Measurements from ENCODE around the gene EDARADD. TPM values are rescaled to one million over a fixed set of nuclear protein-coding genes. Genes with fewer than 3 reads are reported as not detected.

Gene EDARADD
- total RNA-seq, 1 donor from 2014 or later: 1.4 TPM

GRCh38 chr1:236398538-236398937, 4.5 kb downstream of the EDARADD start:
- no peak overlapping the region for H3K27ac Mint-ChIP-seq
- peaks cover 35% of the 10 kb centered on the region for H3K4me1 Mint-ChIP-seq
- H3K27ac ChIP-seq: no peak overlapping the region
- no peaks in the 10 kb centered on the region for H3K79me2 ChIP-seq (ENCODE audit: low read depth)
- peaks cover 46% of the 10 kb centered on the region for H3K27me3 ChIP-seq
- no peaks in the 10 kb centered on the region for H3K9me3 ChIP-seq (ENCODE audit: low read depth)
- peaks cover 14% of the 10 kb centered on the region for H3K4me1 ChIP-seq
- H2AFZ ChIP-seq (replicated peaks): no peak overlapping the region
- no peak overlapping the region for H3K4me2 ChIP-seq
- no peak for DNase-seq (ENCODE audit: low spot score)
- no peaks in the 10 kb centered on the region for H3K9me3 Mint-ChIP-seq
- H4K20me1 ChIP-seq (ENCODE audit: low read depth): no peaks in the 10 kb centered on the region
- H3F3A ChIP-seq (ENCODE audit: low read depth): peaks cover 8% of the 10 kb centered on the region
- TF ChIP-seq CTCF (IDR thresholded peaks at IDR 0.05) (no peak), EZH2 (IDR thresholded peaks at IDR 0.05) (no peak), EZH2phosphoT487 (IDR thresholded peaks at IDR 0.05) (no peak)
- H3K4me3 Mint-ChIP-seq: peak overlapping the region; percentile 36
- no peak overlapping the region for H3K9ac ChIP-seq
- H3K36me3 ChIP-seq: no peaks in the 10 kb centered on the region
- no peaks in the 10 kb centered on the region for H3K36me3 Mint-ChIP-seq
- no peak overlapping the region for H3K4me3 ChIP-seq
- H3K27me3 Mint-ChIP-seq (ENCODE audit: insufficient read depth, low read depth): peaks cover 17% of the 10 kb centered on the region

- H3K27me3 Mint-ChIP-seq (ENCODE audit: insufficient read depth, low read depth): peaks cover 15% of the 10 kb centered on the region
- Histone ChIP-seq H3F3A (ENCODE audit: low read depth) (peaks cover 8% of the 10 kb centered on the region), H3K27ac (no peak overlapping the region), H3K4me2 (peak overlapping the region; percentile 52), H3K9ac (no peak overlapping the region), H3K9me3 (ENCODE audit: low read depth) (no peaks in the 10 kb centered on the region), H3K36me3 (no peaks in the 10 kb centered on the region), H4K20me1 (ENCODE audit: low read depth) (no peaks in the 10 kb centered on the region), H3K79me2 (ENCODE audit: low read depth) (no peaks in the 10 kb centered on the region), H3K4me1 (peaks cover 14% of the 10 kb centered on the region), H3K4me3 (no peak overlapping the region), H2AFZ (replicated peaks) (peak overlapping the region; percentile 51), H3K27me3 (peaks cover 30% of the 10 kb centered on the region)
- peak; percentile 63 for DNase-seq (ENCODE audit: low spot score)
- H3K36me3 Mint-ChIP-seq: no peaks in the 10 kb centered on the region
- H3K4me1 Mint-ChIP-seq: peaks cover 27% of the 10 kb centered on the region
- peak overlapping the region; percentile 40 for H3K4me3 Mint-ChIP-seq
- H3K9me3 Mint-ChIP-seq: no peaks in the 10 kb centered on the region
- no peak for TF ChIP-seq EZH2phosphoT487 (IDR thresholded peaks at IDR 0.05)
- no peak for TF ChIP-seq EZH2 (IDR thresholded peaks at IDR 0.05)
- no peak for TF ChIP-seq CTCF (IDR thresholded peaks at IDR 0.05)
- peak overlapping the region; percentile 21 for H3K27ac Mint-ChIP-seq
Observed at GRCh38 chr1:236400061-236400603, 6.0 kb downstream of the EDARADD start.

GRCh38 chr1:236401698-236402097, 7.6 kb downstream of the EDARADD start:
- H3K27ac Mint-ChIP-seq: no peak overlapping the region
- H3K4me1 Mint-ChIP-seq: peaks cover 21% of the 10 kb centered on the region
- peaks cover 11% of the 10 kb centered on the region for H3K27me3 Mint-ChIP-seq (ENCODE audit: insufficient read depth, low read depth)

More at GRCh38 chr1:236401698-236402097, 7.6 kb downstream of the EDARADD start:
- H3K79me2 ChIP-seq (ENCODE audit: low read depth): no peaks in the 10 kb centered on the region
- H3K27me3 ChIP-seq: peaks cover 14% of the 10 kb centered on the region
- no peak for TF ChIP-seq EZH2phosphoT487 (IDR thresholded peaks at IDR 0.05)
- no peak for TF ChIP-seq CTCF (IDR thresholded peaks at IDR 0.05)
- TF ChIP-seq EZH2 (IDR thresholded peaks at IDR 0.05): no peak
- no peak overlapping the region for H3K9ac ChIP-seq
- H3K36me3 ChIP-seq: no peaks in the 10 kb centered on the region
- no peaks in the 10 kb centered on the region for H3K36me3 Mint-ChIP-seq
- no peak for DNase-seq (ENCODE audit: low spot score)
- H3K4me3 Mint-ChIP-seq: no peak overlapping the region
- H3K4me1 ChIP-seq: peaks cover 10% of the 10 kb centered on the region
- no peaks in the 10 kb centered on the region for H3K9me3 Mint-ChIP-seq
- H3K4me2 ChIP-seq: no peak overlapping the region
- H3F3A ChIP-seq (ENCODE audit: low read depth): peaks cover 8% of the 10 kb centered on the region
- H2AFZ ChIP-seq (replicated peaks): no peak overlapping the region
- H4K20me1 ChIP-seq (ENCODE audit: low read depth): no peaks in the 10 kb centered on the region
- H3K4me3 ChIP-seq: no peak overlapping the region
- no peak overlapping the region for H3K27ac ChIP-seq
- no peaks in the 10 kb centered on the region for H3K9me3 ChIP-seq (ENCODE audit: low read depth)

Measured in neural progenitor cell (in vitro differentiated cells).